ENCODE results near the gene NFKBIL1. TPM values are rescaled to one million over a fixed set of nuclear protein-coding genes. Genes with fewer than 3 reads are reported as not detected.

The NFKBIL1 gene
- polyA plus RNA-seq, 1 experiment, result 13.6 TPM

DNA sequence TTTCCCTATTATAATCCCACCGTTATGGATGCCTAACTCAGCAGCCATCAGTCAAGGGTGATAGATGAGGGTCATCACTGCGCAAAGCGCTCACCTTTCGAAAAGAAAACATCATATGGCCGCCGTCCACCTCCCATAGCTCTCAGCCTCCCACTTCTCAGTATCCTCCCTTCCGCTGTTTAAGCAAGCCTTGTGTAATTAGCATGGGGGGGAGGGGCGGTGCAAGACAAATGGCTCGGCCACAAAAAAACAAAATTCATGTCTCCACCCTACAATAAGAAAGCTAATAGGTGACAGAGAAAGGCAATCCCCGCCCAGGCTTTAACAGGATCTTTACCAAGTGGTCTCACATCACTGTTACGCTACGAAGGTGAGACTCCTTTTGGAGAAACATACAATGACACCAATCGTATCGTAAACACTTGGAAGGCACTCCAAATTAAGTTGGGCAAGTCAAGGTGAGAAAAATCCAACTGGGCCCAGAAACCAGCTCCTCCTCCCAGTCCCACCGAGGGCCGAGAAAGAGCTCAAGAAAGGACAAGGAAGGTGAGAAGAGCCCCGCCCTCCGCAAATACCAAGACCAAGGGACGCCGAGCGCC, 6.2 kb upstream of the NFKBIL1 start:
- H3K36me3 ChIP-seq (ENCODE audit: control insufficient read depth, insufficient read depth, low read length), result peaks cover 18% of the 10 kb centered on the region
- TF ChIP-seq, protein P1, sequence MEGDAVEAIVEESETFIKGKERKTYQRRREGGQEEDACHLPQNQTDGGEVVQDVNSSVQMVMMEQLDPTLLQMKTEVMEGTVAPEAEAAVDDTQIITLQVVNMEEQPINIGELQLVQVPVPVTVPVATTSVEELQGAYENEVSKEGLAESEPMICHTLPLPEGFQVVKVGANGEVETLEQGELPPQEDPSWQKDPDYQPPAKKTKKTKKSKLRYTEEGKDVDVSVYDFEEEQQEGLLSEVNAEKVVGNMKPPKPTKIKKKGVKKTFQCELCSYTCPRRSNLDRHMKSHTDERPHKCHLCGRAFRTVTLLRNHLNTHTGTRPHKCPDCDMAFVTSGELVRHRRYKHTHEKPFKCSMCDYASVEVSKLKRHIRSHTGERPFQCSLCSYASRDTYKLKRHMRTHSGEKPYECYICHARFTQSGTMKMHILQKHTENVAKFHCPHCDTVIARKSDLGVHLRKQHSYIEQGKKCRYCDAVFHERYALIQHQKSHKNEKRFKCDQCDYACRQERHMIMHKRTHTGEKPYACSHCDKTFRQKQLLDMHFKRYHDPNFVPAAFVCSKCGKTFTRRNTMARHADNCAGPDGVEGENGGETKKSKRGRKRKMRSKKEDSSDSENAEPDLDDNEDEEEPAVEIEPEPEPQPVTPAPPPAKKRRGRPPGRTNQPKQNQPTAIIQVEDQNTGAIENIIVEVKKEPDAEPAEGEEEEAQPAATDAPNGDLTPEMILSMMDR (IDR thresholded peaks at IDR 0.05; ENCODE audit: insufficient read depth, low read depth, low read length), result no peak
- DNase-seq (ENCODE audit: low read depth), result no peak
- CTCF ChIA-PET, result interaction anchor here (0.5 to 17.0 kb wide), 10 partner anchors 10 to 1422 kb away, joined by 3 to 433 read pairs (median 4); partner anchors contain the start of genes GPANK1, MCCD1 and NCR3
- no peaks in the 10 kb centered on the region for H3K27me3 ChIP-seq (ENCODE audit: control insufficient read depth, insufficient read depth, low read length)
- peak overlapping the region; percentile 67 for H3K4me3 ChIP-seq (ENCODE audit: low read depth, low read length)
- POLR2A ChIA-PET, result interaction anchor here (0.6 to 1.4 kb wide), 3 partner anchors 9 to 657 kb away, joined by 4 to 6 read pairs (median 6); partner anchors contain the start of gene DDR1

DNA sequence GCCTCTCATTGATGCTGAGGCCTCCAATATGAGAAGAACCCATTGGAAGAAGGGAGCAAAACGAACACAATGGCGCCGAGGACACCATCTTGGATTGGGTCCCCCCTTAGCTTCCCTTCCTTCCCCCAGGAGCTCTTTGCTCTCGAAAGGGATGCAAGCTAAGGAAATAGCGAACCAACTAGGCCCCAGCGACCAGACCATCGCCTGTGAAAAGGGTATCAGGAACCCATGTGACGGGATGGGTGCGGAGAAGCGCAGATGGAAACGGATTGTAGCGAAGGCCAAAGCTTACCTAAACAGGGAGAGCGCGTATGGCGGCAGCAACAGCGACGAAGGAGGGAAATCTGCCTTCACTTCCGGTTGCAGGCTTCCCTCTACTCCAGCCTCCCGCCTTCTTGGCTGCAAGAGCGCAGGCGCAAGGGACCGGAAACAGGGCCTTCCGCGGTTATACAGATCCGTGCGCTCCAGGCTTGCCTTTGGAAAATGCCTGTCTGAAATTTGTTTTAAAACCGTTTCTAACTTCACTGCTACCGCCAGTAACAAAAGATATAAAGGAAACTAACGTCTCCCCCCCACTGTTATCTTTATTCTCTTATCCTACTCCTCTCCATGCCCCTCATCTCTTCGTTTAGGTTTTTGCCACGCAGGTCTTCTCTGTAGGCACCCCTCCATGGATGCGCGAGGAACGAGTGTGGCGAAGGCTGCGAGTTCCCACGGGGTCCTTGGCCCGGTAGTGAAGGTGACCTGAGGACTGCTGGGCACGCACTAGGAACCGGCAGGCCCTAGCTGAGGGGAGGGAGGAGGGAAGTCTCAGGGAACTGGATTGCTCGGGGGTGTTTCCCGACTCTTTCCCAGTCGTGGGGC, 5.5 kb upstream of the NFKBIL1 start, which contains the start of gene DDX39B:
Gene DDX39B, minus strand, starts transcription at position 346 of the 864 bp plus-strand sequence. CDS start 1,471 bp downstream, outside the sequence.
- TF ChIP-seq, protein P1 (IDR thresholded peaks at IDR 0.05; ENCODE audit: insufficient read depth, low read depth, low read length), result no peak
- Histone ChIP-seq H3K36me3 (ENCODE audit: control insufficient read depth, insufficient read depth, low read length) (peaks cover 13% of the 10 kb centered on the region), H3K27me3 (ENCODE audit: control insufficient read depth, insufficient read depth, low read length) (no peaks in the 10 kb centered on the region), H3K4me3 (ENCODE audit: low read depth, low read length) (peak within 1 kb of the TSS; percentile 67)
- peak; percentile 85 for DNase-seq (ENCODE audit: low read depth)
- ChIA-PET POLR2A (interaction anchor here (0.8 kb wide), 1 partner anchor 10 kb away, joined by 4 read pairs; no protein-coding TSS in a partner anchor), CTCF (interaction anchor here (0.7 to 17.0 kb wide), 9 partner anchors 9 to 135 kb away, joined by 3 to 433 read pairs (median 4); partner anchors contain the start of genes GPANK1 and NCR3)

DNA sequence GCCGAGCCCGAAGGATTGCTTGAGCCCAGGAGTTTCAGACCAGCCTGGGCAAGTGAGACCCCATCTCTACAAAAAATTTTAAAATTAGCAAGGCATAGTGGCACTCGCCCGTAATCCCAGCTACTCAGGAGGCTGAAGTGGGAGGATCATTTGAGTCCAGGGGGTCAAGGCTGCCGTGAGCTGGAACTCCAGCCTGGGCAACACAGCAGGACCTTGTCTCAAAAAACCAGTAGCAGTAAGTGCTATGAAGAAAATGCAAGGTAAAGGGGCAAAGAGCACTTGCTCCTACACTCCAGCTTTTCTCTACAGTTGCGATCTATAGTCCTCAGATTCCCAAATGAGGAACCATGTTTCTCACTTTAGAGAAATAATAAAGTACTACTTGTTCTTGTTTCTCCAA, 3.8 kb upstream of the NFKBIL1 start:
- no peak for DNase-seq (ENCODE audit: low read depth)
- ChIA-PET CTCF (interaction anchor here (1.3 to 17.0 kb wide), 2 partner anchors 39 to 54 kb away, joined by 3 to 433 read pairs; partner anchors contain the start of genes LTB and NCR3), POLR2A (no interaction called here)
- Histone ChIP-seq H3K27me3 (ENCODE audit: control insufficient read depth, insufficient read depth, low read length) (no peaks in the 10 kb centered on the region), H3K36me3 (ENCODE audit: control insufficient read depth, insufficient read depth, low read length) (peaks cover 7% of the 10 kb centered on the region), H3K4me3 (ENCODE audit: low read depth, low read length) (no peak overlapping the region)
- TF ChIP-seq, protein P1 (IDR thresholded peaks at IDR 0.05; ENCODE audit: insufficient read depth, low read depth, low read length), result no peak

DNA sequence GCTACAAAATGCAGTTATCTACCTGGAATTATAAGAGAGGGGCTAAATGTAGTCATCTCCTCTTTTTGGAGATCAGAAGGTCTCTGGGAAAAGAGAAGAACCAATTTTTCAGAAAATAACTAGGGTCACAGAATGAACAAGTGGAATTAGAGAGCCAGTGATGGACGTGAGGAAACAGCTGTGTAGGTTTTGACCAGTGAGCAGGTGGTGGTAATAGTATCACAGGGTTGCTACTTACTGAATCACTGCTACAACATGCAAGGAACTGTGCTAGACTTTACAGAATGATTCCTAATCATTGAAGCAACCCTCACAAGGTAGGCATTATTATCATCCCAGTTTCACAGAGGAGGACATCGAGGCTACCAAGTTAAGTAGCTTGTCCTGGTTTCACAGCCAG, 2.7 kb upstream of the NFKBIL1 start:
- Histone ChIP-seq H3K27me3 (ENCODE audit: control insufficient read depth, insufficient read depth, low read length) (no peaks in the 10 kb centered on the region), H3K36me3 (ENCODE audit: control insufficient read depth, insufficient read depth, low read length) (peaks cover 3% of the 10 kb centered on the region), H3K4me3 (ENCODE audit: low read depth, low read length) (no peak overlapping the region)
- DNase-seq (ENCODE audit: low read depth), result no peak
- TF ChIP-seq, protein P1 (IDR thresholded peaks at IDR 0.05; ENCODE audit: insufficient read depth, low read depth, low read length), result no peak
- POLR2A ChIA-PET, result no interaction called here
- CTCF ChIA-PET, result interaction anchor here (1.7 to 17.0 kb wide), 3 partner anchors 24 to 53 kb away, joined by 3 to 433 read pairs (median 156); partner anchors contain the start of genes LST1, LTB and NCR3

DNA sequence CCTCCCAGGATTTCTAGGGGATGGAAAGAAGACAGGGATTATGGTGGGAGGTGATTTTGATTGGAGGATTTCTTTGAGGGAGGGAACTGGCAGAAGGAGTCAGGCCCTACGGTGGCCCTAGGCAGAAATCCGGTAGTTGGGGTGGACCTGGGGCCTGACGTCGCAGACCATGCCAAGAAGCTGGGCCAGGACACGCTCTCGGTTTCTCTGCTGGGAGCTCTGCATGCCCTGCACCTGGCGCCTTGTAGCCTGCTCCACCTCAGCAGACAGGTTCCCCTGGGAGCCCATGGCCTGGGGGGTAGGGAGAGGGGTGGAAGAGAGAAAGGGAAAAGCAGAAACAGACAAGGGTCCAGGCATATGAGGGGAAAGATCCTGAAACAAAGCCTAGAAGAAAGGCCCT, 2.1 kb upstream of the NFKBIL1 start:
- DNase-seq (ENCODE audit: low read depth), result no peak
- ChIA-PET POLR2A (no interaction called here), CTCF (interaction anchor here (1.0 to 17.0 kb wide), 5 partner anchors 23 to 108 kb away, joined by 3 to 433 read pairs (median 4); partner anchors contain the start of genes LST1, LTB and NCR3)
- Histone ChIP-seq H3K4me3 (ENCODE audit: low read depth, low read length) (no peak overlapping the region), H3K27me3 (ENCODE audit: control insufficient read depth, insufficient read depth, low read length) (no peaks in the 10 kb centered on the region), H3K36me3 (ENCODE audit: control insufficient read depth, insufficient read depth, low read length) (no peaks in the 10 kb centered on the region)
- TF ChIP-seq, protein P1 (IDR thresholded peaks at IDR 0.05; ENCODE audit: insufficient read depth, low read depth, low read length), result no peak

All from BJ (cell line).